GM21390 (cell line): Measurements from ENCODE around the gene SMARCD2.
"Not testable (repeated sequence)": the region's sequence is repeated elsewhere in the genome, so short reads cannot be mapped to it uniquely, and the experiment has no call there.

Experiments
- ATAC-seq: cut with Tn5 transposase; IDR thresholded peaks from one replicate; pipeline ENCODE4 v1.9.1; 2021; ENCODE audit not compliant: unreplicated experiment

Gene SMARCD2

DNA sequence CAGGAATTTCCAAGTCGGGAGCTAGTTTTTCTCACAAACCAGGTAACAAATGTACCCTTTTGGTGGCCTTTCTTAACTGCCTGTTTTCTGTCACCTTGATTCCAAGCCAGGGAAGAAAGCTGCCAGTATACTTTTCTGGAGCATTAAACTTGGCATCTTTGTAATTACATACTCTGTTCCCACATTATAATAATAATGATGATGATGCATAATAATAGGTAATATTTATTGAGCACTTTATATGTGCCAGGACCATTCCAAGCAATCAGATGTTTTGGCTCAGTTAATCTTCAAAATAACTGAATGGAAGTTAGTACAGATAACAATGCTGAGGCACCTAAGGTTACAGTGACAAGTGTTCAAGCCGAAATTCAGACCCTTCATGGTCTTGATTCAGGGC lies 26.4 kb downstream of the SMARCD2 start:
- ATAC-seq: no peak

DNA sequence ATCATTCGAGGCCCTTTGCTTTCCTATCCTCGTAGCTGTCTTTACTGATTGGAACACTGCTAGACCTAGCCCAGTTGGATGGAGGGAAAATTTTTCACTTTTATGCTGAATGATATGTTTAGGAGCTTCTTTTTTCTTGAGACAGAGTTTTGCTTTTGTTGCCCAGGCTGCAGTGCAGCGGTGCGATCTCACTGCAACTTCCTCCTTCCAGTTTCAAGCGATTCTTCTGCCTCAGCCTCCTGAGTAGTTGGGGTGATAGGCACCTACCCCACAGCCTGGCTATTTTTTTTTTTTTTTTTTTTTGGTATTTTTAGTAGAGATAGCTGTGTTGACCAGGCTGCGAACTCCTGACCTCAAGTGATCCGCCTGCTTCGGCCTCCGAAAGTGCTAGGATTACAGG lies 32.5 kb downstream of the SMARCD2 start:
- ATAC-seq: no peak

DNA sequence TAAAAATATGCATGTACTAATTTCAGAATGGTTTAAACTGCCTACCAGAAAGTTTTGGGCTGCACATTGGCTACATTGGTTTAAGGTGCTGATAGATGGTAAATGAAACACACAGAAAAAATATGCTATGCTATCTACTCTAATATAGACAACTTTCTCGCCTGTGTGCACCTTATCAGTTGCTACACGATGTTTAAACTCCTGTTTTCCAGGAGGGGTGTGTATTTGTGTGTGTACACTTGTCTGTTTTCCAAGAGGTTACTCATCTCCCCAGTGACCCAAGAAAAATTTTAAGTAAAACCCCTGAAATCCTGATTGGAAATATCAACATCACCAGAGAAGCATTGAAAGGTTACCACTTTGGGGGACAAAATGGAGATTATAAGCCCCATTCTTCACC lies 36.9 kb downstream of the SMARCD2 start:
- ATAC-seq: no peak

DNA sequence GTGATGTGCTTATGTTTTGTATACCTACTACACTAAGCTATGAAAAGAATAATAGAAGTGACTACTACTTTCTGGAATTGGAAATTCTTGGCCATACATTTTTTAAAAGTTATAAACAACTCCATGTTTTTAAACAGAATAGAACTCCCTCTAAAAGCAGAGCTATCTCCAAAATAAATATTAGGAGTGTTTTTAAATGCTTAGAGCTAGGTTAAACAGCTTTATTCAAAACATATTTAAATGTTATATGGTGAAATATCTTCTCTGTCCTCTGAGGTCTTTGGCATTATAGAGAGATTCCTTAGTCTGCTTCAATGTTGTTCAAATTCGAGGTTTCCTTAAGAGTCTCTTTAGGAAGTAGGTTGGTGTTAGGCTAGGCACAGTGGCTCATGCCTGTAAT lies 38.2 kb downstream of the SMARCD2 start:
- ATAC-seq: no peak

DNA sequence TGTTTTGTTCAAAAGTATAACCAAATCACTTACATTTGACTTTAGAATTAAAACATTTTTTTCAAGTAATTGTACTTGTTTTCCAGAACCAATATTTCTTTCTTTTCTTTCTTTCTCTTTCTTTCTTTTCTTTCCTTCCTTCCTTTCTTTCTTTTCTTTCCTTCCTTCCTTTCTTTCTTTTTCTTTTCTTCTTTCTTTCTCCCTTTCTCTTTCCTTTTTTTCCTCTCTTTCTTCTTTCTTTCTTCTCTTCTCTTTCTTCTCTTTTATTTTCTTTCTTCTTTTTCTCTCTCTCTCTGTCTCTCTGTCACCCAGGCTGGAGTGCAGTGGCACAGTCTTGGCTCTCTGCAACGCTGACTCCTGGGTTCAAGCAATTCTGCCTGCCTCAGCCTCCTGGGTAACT lies 41.7 kb downstream of the SMARCD2 start:
- ATAC-seq: no peak

DNA sequence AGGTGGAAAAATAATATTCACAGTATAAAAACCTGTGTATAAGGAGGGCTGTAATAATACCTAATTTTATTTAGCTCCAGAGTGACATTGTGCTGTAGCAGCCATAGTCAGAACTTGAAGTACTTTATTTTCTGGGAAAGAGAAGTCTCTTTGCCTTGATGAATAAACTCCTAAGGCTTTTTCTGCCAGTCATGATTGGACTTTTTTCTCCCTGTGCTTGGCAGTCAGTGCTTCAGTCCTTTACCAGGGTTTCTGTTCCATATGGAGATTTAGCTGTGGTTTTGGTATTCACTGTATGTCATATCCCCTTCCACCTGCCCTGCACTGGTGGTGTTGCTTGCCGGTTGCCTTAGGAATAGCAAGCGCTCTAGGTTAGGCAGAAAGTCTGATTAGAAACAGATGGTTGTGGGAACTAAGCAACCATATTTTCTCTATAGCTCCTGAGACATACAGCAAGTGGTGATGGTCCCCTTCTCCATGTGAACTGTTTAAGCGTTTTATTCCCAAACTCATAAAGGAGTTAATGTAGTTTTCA lies 43.8 kb downstream of the SMARCD2 start:
- no peak for ATAC-seq

DNA sequence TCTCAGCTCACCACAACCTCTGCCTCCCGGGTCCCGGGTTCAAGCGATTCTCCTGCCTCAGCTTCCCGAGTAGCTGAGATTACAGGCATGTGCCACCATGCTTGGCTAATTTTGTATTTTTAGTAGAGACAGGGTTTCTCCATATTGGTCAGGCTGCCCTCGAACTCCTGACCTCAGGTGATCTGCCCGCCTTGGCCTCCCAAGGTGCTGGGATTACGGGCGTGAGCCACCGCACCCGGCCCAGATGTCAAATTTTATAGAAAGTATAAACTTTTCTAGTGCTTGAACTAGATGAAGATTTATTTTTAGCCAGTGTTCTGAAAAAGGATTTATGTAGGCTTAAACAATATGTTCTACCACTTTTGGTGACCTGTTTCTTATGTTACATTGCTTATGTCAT lies 46.1 kb downstream of the SMARCD2 start:
- ATAC-seq: not testable (repeated sequence)

DNA sequence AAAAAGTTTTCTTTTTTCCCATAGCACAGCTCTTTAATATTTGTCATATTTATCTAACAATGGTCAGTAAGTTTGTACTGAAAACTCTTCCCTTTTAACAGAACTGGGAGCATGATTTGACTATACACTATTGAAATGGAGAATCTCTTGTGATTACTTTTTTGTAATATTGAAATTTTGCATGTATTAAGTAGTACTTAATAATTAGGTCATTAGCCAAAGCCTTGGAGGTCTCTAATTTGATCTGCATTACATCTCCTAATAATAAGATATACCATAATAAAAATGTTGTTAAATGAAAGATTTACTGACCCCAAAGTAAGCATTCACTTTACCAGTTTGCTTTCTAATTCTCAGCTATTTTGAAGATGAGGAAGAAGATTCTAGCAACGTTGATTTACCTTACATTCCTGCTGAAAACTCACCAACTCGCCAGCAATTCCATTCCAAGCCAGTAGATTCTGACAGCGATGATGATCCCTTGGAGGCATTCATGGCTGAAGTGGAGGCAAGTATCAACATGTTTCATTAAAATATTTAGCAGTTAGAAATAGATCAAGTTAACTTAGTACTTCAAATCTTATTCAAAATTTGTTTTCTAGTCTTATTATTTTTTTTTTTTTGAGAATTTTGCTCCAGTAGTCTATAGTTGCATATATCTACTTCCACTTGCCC lies 50.3 kb downstream of the SMARCD2 start:
- ATAC-seq: no peak

DNA sequence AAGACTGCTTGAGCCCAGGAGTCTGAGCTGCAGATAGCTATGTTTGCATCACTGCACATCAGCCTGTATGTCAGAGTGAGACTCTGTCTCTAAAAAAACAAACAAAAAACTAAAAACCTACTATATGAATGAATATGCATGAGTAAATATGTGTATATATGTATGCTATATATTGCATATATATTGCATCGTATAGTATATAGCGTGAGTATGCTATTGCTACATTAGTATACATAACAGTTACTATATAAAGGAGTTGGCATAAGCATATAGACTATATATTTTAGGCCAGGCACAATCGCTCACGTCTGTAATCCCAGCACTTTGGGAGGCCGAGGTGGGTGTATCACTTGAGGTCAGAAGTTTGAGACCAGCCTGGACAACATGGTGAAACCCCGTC lies 52.4 kb downstream of the SMARCD2 start:
- no peak for ATAC-seq

DNA sequence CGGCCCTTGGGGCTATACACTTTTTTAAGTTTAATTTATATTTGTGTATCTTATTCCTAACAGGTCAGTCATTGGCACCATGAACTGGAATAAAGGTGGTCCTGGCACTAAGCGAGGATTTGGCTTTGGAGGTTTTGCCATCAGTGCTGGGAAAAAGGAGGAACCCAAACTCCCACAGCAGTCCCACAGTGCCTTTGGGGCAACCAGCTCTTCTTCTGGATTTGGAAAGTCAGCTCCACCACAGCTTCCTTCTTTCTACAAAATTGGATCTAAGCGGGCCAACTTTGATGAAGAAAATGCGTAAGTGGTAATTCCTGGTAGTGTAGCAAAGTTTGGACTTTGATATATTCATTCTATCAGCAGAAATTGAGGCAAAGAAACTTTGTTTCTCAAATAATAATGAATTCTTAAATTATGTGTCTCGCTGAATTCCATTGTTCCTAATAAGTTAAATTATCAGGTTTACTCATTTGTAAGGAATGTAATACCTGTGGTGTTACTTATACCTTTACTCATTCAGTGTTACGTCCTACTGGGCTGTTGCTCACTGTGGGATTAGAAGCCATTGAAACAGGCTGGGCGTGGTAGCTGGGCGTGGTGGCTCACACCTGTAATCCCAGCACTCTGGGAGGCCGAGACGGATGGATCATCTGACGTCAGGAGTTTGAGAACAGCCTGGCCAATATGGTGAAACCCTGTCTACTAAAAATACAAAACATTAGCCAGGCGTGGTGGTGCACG lies 55.3 kb downstream of the SMARCD2 start:
- no peak for ATAC-seq

DNA sequence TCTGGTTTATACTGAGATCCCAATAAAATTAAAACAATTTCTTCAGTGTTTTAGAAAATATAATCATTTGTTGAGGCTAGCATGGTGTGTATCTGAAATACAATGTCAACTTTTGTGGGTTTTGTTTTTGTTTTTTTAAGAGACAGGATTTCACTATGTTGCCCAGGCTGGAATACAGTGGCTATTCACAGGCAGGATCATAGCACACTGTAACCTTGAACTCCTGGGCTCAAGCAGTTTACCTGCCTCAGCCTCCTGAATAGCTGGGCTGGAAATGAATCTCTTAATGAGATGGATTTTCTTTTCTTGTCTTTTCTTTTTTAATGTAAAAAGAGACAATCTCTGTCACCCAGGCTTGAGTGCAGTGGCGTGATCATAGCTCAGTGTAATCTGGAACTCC lies 56.4 kb downstream of the SMARCD2 start:
- no peak for ATAC-seq

DNA sequence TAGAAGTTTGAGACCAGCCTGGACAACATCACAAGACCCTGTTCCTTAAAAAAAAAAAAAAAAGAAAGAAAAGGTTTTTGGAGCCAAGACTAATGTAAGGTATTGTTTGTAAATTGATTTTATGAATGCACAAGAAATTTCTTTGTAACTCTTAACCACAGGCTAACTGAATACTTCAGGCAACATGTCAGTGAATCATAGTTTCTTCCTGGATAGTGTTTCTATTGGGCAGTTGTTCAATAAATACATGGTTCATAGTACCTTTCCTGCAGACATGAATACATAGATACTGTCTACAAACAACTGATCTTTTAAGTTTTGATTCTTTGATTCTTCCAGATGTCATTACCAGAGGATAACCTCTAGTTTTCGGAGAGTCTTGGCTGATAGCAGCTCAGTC lies 56.9 kb downstream of the SMARCD2 start:
- no peak for ATAC-seq

DNA sequence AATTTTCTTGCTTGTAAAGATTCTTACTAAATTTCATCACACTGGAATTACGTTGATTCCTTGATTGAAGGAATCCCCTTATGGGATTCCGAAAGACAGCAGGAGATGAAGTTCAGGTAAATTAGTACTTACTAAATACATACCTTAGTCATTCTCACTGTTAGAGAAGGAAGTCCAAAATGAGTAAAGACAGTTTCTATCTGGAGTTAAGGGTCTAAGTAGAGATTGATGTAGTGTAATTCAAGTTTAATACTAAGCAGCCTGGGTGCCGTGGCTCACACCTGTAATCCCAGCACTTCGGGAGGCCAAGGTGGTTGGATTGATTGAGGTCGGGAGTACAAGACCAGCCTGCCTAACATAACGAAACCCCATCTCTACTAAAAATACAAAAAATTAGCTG lies 59.0 kb downstream of the SMARCD2 start:
- ATAC-seq: no peak
